ENCODE data around the gene ZBTB20.
"Not testable (repeated sequence)": the region's sequence is repeated elsewhere in the genome, so short reads cannot be mapped to it uniquely, and the experiment has no call there.

ZBTB20 gene

GRCh38 chr3:115190747-115191146 is 43.7 kb upstream of the ZBTB20 start:
- ATAC-seq = no peak
- TF ChIP-seq OSR1 (CRISPR knock-in tag; IDR thresholded peaks at IDR 0.05) (no peak), ZFP3 (CRISPR knock-in tag; IDR thresholded peaks at IDR 0.05) (no peak), POU6F1 (CRISPR knock-in tag; IDR thresholded peaks at IDR 0.05; ENCODE audit: borderline replicate concordance, low read depth) (no peak), SNAI2 (CRISPR knock-in tag; IDR thresholded peaks at IDR 0.05) (no peak)

GRCh38 chr3:115187149-115187757 is 40.2 kb upstream of the ZBTB20 start:
- ATAC-seq = no peak
- TF ChIP-seq POU6F1 (CRISPR knock-in tag; IDR thresholded peaks at IDR 0.05; ENCODE audit: borderline replicate concordance, low read depth) (no peak), BACH2 (CRISPR knock-in tag; IDR thresholded peaks at IDR 0.05; ENCODE audit: borderline replicate concordance) (no peak), ISL1 (CRISPR knock-in tag; IDR thresholded peaks at IDR 0.05) (no peak), CSRNP3 (CRISPR knock-in tag; IDR thresholded peaks at IDR 0.05) (no peak), RARB (CRISPR knock-in tag; IDR thresholded peaks at IDR 0.05) (no peak), ZNF70 (CRISPR knock-in tag; IDR thresholded peaks at IDR 0.05) (no peak), TSHZ2 (CRISPR knock-in tag; IDR thresholded peaks at IDR 0.05) (no peak), ZNF8 (CRISPR knock-in tag; IDR thresholded peaks at IDR 0.05) (no peak), TCF4 (CRISPR knock-in tag; IDR thresholded peaks at IDR 0.05; ENCODE audit: borderline replicate concordance) (no peak), ZFP30 (CRISPR knock-in tag; IDR thresholded peaks at IDR 0.05) (no peak), ARNTL (CRISPR knock-in tag; IDR thresholded peaks at IDR 0.05; ENCODE audit: borderline replicate concordance, low read depth) (no peak), ZFP3 (CRISPR knock-in tag; IDR thresholded peaks at IDR 0.05) (no peak), CSDC2 (CRISPR knock-in tag; IDR thresholded peaks at IDR 0.05) (no peak), ESRRG (CRISPR knock-in tag; IDR thresholded peaks at IDR 0.05) (no peak), OSR1 (CRISPR knock-in tag; IDR thresholded peaks at IDR 0.05) (no peak), GLIS3 (CRISPR knock-in tag; IDR thresholded peaks at IDR 0.05) (no peak), TOX (CRISPR knock-in tag; IDR thresholded peaks at IDR 0.05; ENCODE audit: borderline replicate concordance) (no peak), PPARA (CRISPR knock-in tag; IDR thresholded peaks at IDR 0.05; ENCODE audit: borderline replicate concordance) (no peak), CREB5 (CRISPR knock-in tag; IDR thresholded peaks at IDR 0.05; ENCODE audit: low read depth) (no peak)

GRCh38 chr3:115186351-115187148 is 39.5 kb upstream of the ZBTB20 start:
- no peak for ATAC-seq

GRCh38 chr3:115184859-115185572 is 37.9 kb upstream of the ZBTB20 start:
- not testable (repeated sequence) for ATAC-seq

More at GRCh38 chr3:115186351-115187148, 39.5 kb upstream of the ZBTB20 start:
- TF ChIP-seq ZFP3 (CRISPR knock-in tag; IDR thresholded peaks at IDR 0.05) = no peak
- no peak for TF ChIP-seq BACH2 (CRISPR knock-in tag; IDR thresholded peaks at IDR 0.05; ENCODE audit: borderline replicate concordance)
- TF ChIP-seq OSR1 (CRISPR knock-in tag; IDR thresholded peaks at IDR 0.05) = no peak

GRCh38 chr3:115178930-115179329 is 31.8 kb upstream of the ZBTB20 start:
- not testable (repeated sequence) for ATAC-seq

All from SK-N-SH treated with all-trans-retinoic acid at 6 μM for 48 hours (cell line).